NCI-H748 (cell line): ENCODE measurements around the gene CADM2.
"Not testable (repeated sequence)": the region's sequence is repeated elsewhere in the genome, so short reads cannot be mapped to it uniquely, and the experiment has no call there.

Experiments used
- DNase-seq: peaks from one replicate; lab custom pipeline; 2025; ENCODE audit not compliant: unreplicated experiment; lab: John Stamatoyannopoulos, UW

CADM2 gene

DNA sequence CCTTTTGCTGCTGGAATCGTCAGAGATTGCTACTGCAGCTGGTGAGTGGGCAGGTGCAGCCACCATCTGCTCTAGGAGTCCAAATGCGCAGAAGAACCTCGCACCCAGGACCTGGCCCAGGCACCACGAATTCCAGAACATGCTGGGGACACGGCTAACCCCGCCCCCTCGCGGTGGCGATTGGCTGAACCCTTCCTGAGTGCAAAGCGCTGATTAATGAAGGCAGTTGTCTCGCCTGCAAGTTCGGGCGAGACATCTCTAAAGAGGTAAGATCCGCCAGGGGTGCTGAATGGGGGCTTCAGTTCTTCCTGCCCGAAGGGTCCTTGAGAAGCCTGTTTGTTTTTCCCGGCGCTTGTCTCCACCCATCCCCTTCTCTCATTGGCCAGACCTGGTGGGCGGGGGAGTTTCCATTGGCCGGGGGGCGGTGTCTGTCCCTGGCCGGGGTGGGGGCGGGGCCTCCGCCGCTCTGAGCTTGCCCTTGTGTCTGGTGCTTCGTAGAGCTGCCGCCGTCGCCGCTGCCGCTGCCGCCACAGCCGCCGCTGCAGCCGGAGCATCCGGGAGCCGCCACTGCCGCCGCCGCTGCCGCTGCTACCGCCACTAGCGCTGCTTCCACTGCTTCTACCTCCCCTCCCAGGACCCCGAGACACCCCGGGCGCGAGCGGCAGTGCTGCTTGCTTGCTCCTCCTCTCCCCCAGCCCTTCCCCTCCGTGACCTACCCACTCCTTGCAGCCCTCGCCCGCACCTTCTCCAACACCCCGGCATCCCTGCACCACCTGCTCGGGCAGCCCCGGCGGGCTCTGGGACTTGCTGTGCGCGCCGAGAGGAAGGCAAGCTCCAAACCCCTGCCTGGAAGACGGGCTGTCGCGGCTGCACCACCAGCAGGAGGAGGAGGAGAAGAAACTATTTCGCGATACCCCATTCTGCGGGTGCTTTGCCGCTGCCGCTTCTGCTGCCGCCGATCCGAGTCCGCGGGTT lies at the start of gene CADM2:
CADM2 (plus strand) TSS at position 495 of the 975 bp plus-strand sequence.
- peak; percentile 92 for DNase-seq

DNA sequence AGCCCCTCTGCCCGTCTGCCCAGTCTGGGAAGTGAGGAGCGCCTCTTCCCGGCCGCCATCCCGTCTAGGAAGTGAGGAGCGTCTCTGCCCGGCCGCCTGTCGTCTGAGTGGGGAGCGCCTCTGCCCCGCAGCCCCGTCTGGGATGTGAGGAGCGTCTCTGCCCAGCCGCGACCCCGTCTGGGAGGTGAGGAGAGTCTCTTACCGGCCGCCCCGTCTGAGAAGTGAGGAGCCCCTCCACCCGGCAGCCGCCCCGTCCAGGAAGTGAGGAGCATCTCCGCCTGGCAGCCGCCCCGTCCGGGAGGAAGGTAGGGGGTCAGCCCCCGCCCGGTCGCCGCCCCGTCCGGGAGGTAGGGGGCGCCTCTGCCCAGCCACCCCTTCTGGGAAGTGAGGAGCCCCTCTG lies 40.2 kb upstream of the CADM2 start:
- not testable (repeated sequence) for DNase-seq

DNA sequence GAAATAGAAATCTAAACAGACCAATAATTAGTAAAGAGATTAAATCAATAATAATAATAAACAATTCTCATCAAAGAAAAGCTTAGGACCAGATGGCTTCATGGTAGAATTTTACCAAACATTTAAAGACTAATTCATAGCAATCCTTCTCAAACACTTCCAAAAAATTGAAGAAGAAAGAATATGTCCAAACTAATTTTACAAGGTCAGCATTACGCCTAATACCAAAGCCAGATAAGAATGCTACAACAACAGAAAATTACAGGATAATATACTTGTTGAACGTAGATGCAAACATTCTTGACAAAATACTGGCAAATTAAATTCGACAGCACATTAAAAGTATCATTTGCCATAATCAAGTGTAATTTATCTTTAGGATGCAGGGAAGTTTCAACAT lies 36.1 kb upstream of the CADM2 start:
- DNase-seq, result no peak

DNA sequence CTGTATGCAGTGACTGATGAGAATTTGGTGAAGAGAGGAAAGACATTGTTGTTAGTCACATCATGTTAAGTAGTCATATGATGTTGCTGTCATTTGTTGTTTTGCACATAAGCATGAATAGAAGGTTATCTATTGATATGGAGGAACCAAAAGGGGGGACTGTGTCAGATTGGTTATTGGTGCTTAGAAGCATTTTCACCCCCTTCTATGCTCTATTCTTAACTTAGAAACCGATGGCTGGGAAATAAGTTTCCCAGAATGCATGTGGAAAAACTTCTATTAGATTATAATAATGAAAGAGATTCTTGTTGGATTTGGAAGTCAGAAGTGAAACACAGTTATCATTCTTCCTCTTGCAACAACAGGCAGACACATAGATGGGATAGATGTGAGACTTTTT lies 33.2 kb upstream of the CADM2 start:
- no peak for DNase-seq

DNA sequence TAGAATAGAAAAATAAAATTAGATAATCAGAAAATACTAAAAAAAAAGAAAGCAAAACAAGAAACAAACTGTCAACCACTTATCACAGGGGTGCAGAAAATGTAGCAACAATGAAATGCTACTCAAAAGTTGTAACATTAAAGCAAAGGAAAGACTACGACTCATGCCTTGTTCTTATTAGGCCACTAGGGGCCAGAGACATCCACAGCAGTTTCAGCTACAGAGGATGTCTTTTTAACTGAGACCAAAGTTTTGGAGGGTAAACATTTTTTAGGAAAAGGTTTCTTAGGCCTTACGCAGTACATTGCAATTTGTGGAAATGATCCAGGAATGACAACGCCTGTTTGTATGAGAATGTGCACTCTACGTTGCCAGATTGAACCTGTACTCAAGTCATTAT lies 15.4 kb upstream of the CADM2 start:
- DNase-seq, result no peak

DNA sequence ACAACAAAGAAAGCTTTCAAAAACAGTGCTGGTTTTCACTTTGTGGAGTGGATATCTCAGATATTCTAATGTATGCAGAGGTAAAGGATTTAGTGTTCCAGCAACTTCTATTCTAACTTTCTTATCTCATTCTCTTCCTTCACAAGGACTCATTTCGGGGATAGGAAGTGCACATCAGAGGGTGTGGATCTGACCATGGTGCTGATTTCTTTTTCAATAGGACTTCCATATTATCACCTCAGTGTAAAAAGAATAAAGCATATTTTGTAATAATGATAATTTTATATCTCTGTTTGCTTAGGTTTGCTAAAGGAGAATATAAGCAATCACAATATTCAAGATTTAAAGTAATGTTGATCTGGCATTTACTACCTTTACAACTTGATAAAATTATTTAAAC lies 12.5 kb upstream of the CADM2 start:
- no peak for DNase-seq

- DNase-seq, result peak; percentile 62
These were observed 882 bp downstream of the CADM2 start for GRCh38 chr3:84959470-84960271.

- peak; percentile 41 for DNase-seq
These were observed 1.8 kb downstream of the CADM2 start for GRCh38 chr3:84960581-84960980.

- DNase-seq, result peak; percentile 21
These were observed 2.2 kb downstream of the CADM2 start for GRCh38 chr3:84961011-84961410.

- DNase-seq, result peak; percentile 42
These were observed 2.9 kb downstream of the CADM2 start for GRCh38 chr3:84961521-84962255.

GRCh38 chr3:84962415-84962814 lies 3.6 kb downstream of the CADM2 start:
- DNase-seq, result no peak

GRCh38 chr3:84963137-84963536 lies 4.3 kb downstream of the CADM2 start:
- DNase-seq, result peak; percentile 8

DNA sequence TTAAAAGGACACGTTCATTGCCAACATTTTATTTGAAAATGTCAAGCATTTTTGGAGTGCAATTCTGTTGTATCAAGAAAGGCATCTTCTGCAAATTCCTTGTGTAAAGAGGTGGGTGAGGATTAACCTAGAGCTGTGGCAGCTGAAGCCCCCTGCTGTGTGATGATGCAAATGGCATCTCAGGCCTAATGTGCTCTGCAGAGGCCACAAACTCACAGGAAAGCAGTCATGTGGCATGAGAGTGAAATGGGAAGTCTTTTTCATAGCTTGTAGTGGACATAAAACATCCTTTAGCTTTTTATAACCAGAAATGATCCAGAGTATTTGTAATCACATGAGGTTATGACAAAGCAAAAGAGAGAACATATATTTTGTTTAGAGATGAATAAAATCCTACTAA lies 6.4 kb downstream of the CADM2 start:
- DNase-seq, result peak; percentile 15

DNA sequence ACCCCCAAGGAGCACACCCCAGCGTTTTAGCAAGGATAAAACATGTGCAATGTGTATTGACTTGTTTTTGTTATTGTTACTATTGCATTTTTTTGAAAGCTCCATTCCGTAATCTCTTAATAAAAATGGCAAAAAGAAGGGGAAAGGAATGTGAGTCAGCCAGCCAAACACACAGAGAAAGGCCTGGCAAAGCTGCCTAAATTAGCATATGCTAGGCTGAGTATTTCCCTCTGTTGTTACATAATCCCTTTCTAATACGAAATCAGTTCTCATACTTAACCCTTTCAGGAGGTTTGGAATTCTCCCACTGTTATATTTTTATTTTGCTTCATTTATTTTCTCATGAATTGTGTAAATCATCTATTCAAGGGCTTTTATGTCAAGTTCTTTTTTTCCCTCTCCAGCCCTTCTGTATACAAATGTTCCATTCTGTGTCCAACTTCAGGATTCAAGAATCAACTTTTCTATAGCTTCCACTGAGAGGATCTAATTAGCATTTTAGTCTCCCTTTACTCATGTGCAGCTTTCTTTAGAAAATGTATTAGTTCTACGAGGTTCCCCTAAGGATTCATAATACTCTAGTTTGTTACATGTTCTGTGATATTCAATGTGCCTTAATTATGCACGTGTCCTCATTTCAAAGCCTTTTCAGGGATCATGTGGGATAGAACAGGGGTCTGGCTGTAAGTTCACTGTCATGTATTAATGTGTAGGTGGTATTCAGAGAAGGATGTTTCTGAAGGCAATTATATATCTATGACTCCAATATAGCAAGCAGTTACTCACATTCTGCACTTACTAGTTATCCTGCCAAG lies 9.2 kb downstream of the CADM2 start:
- DNase-seq, result no peak

DNA sequence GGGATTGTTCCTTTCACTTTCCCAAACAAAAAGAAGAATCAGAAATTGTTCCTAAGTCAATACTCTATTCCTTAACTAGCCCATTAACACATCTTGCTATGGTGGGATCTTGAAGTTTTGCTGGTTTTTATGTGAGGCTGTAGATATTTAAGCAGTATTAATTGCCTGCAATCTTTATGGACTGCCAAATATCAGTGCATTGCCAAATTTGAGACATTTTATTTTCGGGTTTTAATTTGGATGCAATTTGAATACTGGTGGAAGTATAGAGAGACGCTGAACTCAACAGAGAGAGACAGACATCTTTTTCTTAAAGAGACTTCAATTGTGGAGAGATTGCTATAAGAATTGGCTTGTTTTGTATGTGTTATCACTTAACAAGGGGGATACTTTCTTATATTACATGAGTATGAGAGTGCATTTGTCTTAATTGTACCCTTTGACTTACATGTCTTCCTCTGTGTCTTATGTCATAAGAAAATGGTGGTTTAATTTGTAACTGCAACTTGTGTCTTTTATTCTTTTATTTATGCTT lies 10.0 kb downstream of the CADM2 start:
- no peak for DNase-seq

- no peak for DNase-seq
These were observed 15.6 kb downstream of the CADM2 start for GRCh38 chr3:84974347-84974746.

- no peak for DNase-seq
These were observed 18.2 kb downstream of the CADM2 start for GRCh38 chr3:84977021-84977420.

GRCh38 chr3:84978843-84979242 lies 20.1 kb downstream of the CADM2 start:
- no peak for DNase-seq

- DNase-seq, result no peak
These were observed 21.2 kb downstream of the CADM2 start for GRCh38 chr3:84980011-84980410.

- DNase-seq, result no peak
These were observed 21.7 kb downstream of the CADM2 start for GRCh38 chr3:84980456-84980855.
